GM19395 (cell line): ENCODE results near the gene TMEM52.
"Not testable (repeated sequence)": the region's sequence is repeated elsewhere in the genome, so short reads cannot be mapped to it uniquely, and the experiment has no call there.

ENCODE experiments used
- ATAC-seq: cut with Tn5 transposase; IDR thresholded peaks from one replicate; pipeline ENCODE4 v1.9.1; 2021; ENCODE audit warnings: mild to moderate bottlenecking, moderate library complexity; ENCODE audit not compliant: unreplicated experiment

Gene TMEM52

GRCh38 chr1:1947493-1947892 lies 28.4 kb upstream of the TMEM52 start:
- ATAC-seq = no peak

- ATAC-seq = no peak
Observed at GRCh38 chr1:1946540-1946939, 27.5 kb upstream of the TMEM52 start.

GRCh38 chr1:1945782-1946393 lies 26.8 kb upstream of the TMEM52 start:
- no peak for ATAC-seq

- ATAC-seq = no peak
Observed at GRCh38 chr1:1943834-1944570, 24.9 kb upstream of the TMEM52 start.

GRCh38 chr1:1942753-1943656 lies 23.9 kb upstream of the TMEM52 start:
- ATAC-seq = no peak

GRCh38 chr1:1941868-1942752 lies 23.0 kb upstream of the TMEM52 start:
- ATAC-seq = no peak

- ATAC-seq = no peak
Observed at GRCh38 chr1:1941211-1941841, 22.2 kb upstream of the TMEM52 start.

- no peak for ATAC-seq
Observed at GRCh38 chr1:1940123-1940425, 21.0 kb upstream of the TMEM52 start.

- no peak for ATAC-seq
Observed at GRCh38 chr1:1939296-1940122, 20.4 kb upstream of the TMEM52 start.

GRCh38 chr1:1938613-1939295 lies 19.7 kb upstream of the TMEM52 start:
- ATAC-seq = no peak

- no peak for ATAC-seq
Observed at GRCh38 chr1:1938276-1938573, 19.1 kb upstream of the TMEM52 start.

- no peak for ATAC-seq
Observed at GRCh38 chr1:1937549-1938275, 18.6 kb upstream of the TMEM52 start.

- ATAC-seq = no peak
Observed at GRCh38 chr1:1937061-1937460, 18.0 kb upstream of the TMEM52 start.

- not testable (repeated sequence) for ATAC-seq
Observed at GRCh38 chr1:1934848-1935247, 15.8 kb upstream of the TMEM52 start.

GRCh38 chr1:1929639-1930545 lies 10.8 kb upstream of the TMEM52 start:
- ATAC-seq = no peak

GRCh38 chr1:1929102-1929638 lies 10.1 kb upstream of the TMEM52 start:
- ATAC-seq = no peak
